Adrenal gland (tissue), 12 donors: ENCODE results near the gene OTX1. TPM values are rescaled to one million over a fixed set of nuclear protein-coding genes. Genes with fewer than 3 reads are reported as not detected.

Experiments
- DNase-seq, 7 donors: peaks; one replicate each; pipeline ENCODE4 v3.0.0-alpha.2; 2019 to 2020
- H3K27ac ChIP-seq, 5 donors: fragments of 200-600 bp; sonication (generic) in 4 of 5; 1 replicate in 3 of 5; 2 replicates in 2 of 5; pipeline versions ENCODE4 v1.5.1 to v1.8.0; 2016 to 2020; ENCODE audit warnings: mild to moderate bottlenecking in 1 of 5
- H3K27me3 ChIP-seq: fragments of 200-600 bp; 2 replicates; pipeline ENCODE4 v1.8.0; 2021
- H3K36me3 ChIP-seq, 2 donors: fragments of 200-600 bp; replicated peaks in 1 of 2; 1 replicate in 1 of 2; 2 replicates in 1 of 2; pipeline versions ENCODE4 v1.5.1 to v1.8.0; 2018 to 2022
- H3K4me1 ChIP-seq, 2 donors: fragments of 200-600 bp; replicated peaks in 1 of 2; 1 replicate in 1 of 2; 2 replicates in 1 of 2; pipeline versions ENCODE4 v1.5.1 to v1.8.0; 2018 to 2021
- H3K4me3 ChIP-seq, 4 donors: fragments of 200-600 bp; sonication (generic) in 3 of 4; one replicate each; pipeline ENCODE4 v1.5.1; 2016 to 2018
- H3K9me3 ChIP-seq, 3 donors: fragments of 200-600 bp; sonication (generic) in 1 of 3; replicated peaks in 1 of 3; 1 replicate in 2 of 3; 2 replicates in 1 of 3; pipeline versions ENCODE4 v1.5.1 to v1.8.0; 2016 to 2021
- POLR2A ChIP-seq, 2 donors: fragments of 450-650 bp; IDR thresholded peaks; one replicate each; pipeline ENCODE4 v1.6.1; 2017; ENCODE audit warnings: antibody characterized with exemption in 2 of 2, mild to moderate bottlenecking in 2 of 2, moderate library complexity in 1 of 2
- WGBS, 4 donors: extraction: QIAGEN DNeasy Blood & Tissue Kit in 2 of 4; methylation state at CpG; one replicate each; pipeline versions ENCODE4 v1.1.5 to v1.1.7; 2013 to 2017; 5-methylcytosine and 5-hydroxymethylcytosine counted together
- intact Hi-C, 2 donors: fragments of 100-400 bp; cut with DNase I; formaldehyde crosslinking; loops; one replicate each; pipeline versions ENCODE4 v1.14.1 to v1.15.0; 2022 to 2023
- polyA plus RNA-seq, 3 donors: library from polyadenylated mRNA; stranded (reverse); fragments of 200-250 nt in 2 of 3; fragments of 350-450 nt in 1 of 3; fragmentation: Illumina TruSeq in 1 of 3; extraction: RNeasy Lipid Tissue Mini Kit (QIAGEN cat#74804) in 1 of 3; gene quantifications; one replicate each; pipeline ENCODE4 v1.2.3, GENCODE V29; 2013 to 2014
- total RNA-seq, 9 donors: library from RNA; depleted of rRNA in 4 of 9; stranded (reverse); fragments of >200 nt in 4 of 9; fragments of 120-200 nt in 1 of 9; fragmentation: NEBNext Ultra II Directional in 1 of 9; extraction: Animal tissue kit (Norgen Biotek cat#: 25700) in 1 of 9; gene quantifications; one replicate each; pipeline versions ENCODE4 v1.1.0 to v1.2.4, GENCODE V29; 2013 to 2023
- TF ChIP-seq, protein P1 (sequence below), 6 experiments: fragments of 450-650 bp in 4 of 6; fragments of 200-600 bp in 2 of 6; sonication (generic) in 1 of 6; IDR thresholded peaks; 1 replicate in 5 of 6; 2 replicates in 1 of 6; pipeline versions ENCODE4 v1.5.1 to v1.8.0; 2016 to 2021; ENCODE audit warnings: antibody characterized with exemption in 6 of 6, mild to moderate bottlenecking in 2 of 6, moderate library complexity in 1 of 6
- donor health status: healthy with polysubstance abuse.
- donor health status: Bipolar disorder and iron deficiency.
- donor health status: DM: yes; HTN: yes; CAD: no.
- donor health status: DM: no; HTN: no; CAD: no.
- donor health status: DM: no; HTN: no; CAD: no.
- donor health status: DM: yes; HTN: yes; CAD: no.

The OTX1 gene
- total and polyA plus RNA-seq, 12 donors: 0.24 TPM; not detected in 11

DNA sequence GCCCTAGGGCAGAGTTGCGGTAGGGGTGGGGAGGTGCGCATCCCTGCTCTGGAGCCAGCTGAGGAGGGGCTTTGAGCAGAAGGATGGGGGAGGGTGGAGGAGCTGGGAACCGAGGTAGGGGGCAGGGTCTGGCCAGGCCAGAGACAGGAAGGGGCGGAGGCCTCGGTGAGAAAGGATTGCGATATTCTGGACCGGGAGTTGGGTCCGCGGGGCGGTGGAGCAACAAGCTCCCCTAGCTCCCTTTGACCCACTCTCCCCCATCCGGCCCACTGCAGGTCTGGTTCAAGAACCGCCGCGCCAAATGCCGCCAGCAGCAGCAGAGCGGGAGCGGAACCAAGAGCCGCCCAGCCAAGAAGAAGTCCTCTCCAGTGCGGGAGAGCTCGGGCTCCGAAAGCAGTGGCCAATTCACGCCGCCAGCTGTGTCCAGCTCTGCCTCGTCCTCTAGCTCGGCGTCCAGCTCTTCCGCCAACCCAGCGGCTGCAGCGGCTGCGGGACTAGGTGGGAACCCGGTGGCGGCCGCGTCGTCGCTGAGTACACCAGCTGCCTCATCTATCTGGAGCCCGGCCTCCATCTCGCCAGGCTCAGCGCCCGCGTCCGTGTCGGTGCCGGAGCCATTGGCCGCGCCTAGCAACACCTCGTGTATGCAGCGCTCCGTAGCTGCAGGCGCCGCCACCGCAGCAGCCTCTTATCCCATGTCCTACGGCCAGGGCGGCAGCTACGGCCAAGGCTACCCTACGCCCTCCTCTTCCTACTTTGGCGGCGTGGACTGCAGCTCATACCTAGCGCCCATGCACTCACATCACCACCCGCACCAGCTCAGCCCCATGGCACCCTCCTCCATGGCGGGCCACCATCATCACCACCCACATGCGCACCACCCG, 4.8 kb downstream of the OTX1 start:
- intact Hi-C loops: no loop called here
- no peak for DNase-seq
- Histone ChIP-seq H3K27me3 (peaks cover 85% of the 10 kb centered on the region), H3K36me3 (no peaks in the 10 kb centered on the region), H3K9me3 (no peaks in the 10 kb centered on the region), H3K4me3 (no peak overlapping the region), H3K27ac (no peak overlapping the region), H3K4me1 (peaks cover 12 to 49% of the 10 kb centered on the region in 2 donors)
- 8 to 12% (median 10%) methylated on average over 14 to 63 of the region's 63 CpGs for WGBS, 4 donors
- TF ChIP-seq, protein P1, sequence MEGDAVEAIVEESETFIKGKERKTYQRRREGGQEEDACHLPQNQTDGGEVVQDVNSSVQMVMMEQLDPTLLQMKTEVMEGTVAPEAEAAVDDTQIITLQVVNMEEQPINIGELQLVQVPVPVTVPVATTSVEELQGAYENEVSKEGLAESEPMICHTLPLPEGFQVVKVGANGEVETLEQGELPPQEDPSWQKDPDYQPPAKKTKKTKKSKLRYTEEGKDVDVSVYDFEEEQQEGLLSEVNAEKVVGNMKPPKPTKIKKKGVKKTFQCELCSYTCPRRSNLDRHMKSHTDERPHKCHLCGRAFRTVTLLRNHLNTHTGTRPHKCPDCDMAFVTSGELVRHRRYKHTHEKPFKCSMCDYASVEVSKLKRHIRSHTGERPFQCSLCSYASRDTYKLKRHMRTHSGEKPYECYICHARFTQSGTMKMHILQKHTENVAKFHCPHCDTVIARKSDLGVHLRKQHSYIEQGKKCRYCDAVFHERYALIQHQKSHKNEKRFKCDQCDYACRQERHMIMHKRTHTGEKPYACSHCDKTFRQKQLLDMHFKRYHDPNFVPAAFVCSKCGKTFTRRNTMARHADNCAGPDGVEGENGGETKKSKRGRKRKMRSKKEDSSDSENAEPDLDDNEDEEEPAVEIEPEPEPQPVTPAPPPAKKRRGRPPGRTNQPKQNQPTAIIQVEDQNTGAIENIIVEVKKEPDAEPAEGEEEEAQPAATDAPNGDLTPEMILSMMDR (IDR thresholded peaks at IDR 0.05): no peak
- TF ChIP-seq POLR2A (IDR thresholded peaks at IDR 0.05): no peak

DNA sequence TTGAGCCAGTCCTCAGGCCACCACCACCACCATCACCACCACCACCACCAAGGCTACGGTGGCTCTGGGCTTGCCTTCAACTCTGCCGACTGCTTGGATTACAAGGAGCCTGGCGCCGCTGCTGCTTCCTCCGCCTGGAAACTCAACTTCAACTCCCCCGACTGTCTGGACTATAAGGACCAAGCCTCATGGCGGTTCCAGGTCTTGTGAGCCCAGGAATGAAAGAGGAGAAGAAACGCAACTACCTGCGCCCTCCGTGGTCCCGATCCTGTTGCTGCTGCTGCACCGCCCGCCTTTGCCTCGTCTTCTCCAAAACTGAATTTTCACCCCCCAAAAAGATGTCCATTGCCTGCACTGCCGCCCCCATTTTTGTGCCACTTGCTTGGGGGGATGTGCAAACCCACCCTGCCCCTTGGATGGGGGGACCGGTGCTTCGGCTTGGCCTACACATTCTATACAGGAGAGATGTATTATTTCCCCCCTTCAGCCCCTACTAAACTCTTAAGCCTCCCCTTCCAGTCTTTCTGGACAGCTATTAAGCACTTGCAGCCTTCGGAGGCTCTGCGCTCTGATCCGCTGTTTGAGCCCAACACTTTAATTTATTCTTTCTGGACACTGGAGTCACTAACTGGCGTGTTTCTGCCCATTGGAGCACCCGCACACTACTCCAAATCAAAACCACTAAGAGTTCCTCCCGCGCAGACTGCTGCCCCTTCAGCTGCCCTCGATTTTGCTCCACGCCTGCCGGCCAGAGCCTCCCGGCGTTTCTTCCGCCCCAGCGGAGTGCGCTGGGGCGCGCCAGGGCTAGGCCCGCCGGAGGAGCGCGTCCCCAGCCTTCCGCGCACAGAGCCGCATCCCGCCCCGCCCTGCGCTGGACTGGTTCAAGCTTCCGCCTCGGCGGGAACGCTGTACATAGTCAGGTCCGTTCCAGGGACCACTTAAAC, 5.7 kb downstream of the OTX1 start:
- DNase-seq: no peak
- Histone ChIP-seq H3K27me3 (peaks cover 94% of the 10 kb centered on the region), H3K4me1 (peaks cover 6 to 40% of the 10 kb centered on the region in 2 donors), H3K27ac (no peak overlapping the region), H3K4me3 (no peak overlapping the region), H3K36me3 (no peaks in the 10 kb centered on the region), H3K9me3 (no peaks in the 10 kb centered on the region)
- WGBS, 4 donors: 16 to 22% (median 17%) methylated on average over 30 to 49 of the region's 49 CpGs
- TF ChIP-seq POLR2A (IDR thresholded peaks at IDR 0.05): no peak
- TF ChIP-seq, protein P1 (IDR thresholded peaks at IDR 0.05): no peak
- intact Hi-C loops: no loop called here

DNA sequence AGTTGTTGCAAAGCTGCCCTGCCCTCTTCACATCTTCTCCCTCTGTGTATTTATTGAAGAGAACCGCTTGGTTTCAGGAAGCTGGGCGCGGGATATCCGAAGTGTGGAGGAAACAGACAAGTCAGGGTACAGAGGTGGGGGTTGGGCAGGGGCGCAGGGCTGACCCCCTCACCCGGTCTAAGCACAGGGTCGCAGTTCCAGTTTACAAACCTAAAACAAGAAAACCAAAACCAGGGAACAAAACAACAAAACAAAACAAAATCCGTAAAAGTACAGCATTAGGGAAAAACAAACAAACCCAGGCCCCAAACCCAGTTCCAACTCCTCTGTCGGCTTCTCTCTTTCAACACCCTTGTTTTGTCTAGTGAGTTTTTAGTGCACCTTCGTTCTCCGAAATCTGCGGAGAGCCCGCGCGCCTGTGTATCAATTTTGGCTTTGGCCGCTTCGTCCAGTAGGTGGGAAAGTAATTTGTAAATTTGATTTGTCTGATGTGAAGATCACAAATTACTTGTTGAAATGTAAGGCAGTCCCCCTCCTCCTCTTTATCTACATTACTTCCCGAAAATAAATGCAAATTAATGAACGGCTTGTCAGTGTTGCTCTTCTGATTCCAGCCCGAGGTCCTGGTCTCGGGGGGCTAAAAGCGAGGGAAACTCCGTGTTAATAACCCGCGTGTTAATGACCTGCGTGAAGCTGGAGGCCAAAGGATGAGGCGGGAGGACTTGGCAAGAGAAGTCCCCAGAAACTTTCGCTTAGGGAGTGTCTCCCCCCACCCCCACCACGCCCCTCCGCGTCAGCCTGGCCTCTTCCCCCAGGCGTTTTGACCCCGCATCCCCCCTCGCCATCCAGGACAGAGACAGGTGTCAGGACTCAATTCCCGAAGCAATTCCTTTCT, 6.9 kb downstream of the OTX1 start:
- WGBS, 4 donors: 17 to 21% (median 20%) methylated on average over 32 to 35 of the region's 35 CpGs
- DNase-seq: no peak
- peak overlapping the region in 1 of 4 donors; percentile 19 for H3K4me3 ChIP-seq
- TF ChIP-seq, protein P1 (IDR thresholded peaks at IDR 0.05): no peak
- TF ChIP-seq POLR2A (IDR thresholded peaks at IDR 0.05): no peak
- peaks cover 0 to 4% (median 0%) of the 10 kb centered on the region in 3 donors for H3K9me3 ChIP-seq
- no peaks in the 10 kb centered on the region for H3K36me3 ChIP-seq
- peaks cover 6 to 39% of the 10 kb centered on the region in 2 donors for H3K4me1 ChIP-seq
- H3K27me3 ChIP-seq: peaks cover 95% of the 10 kb centered on the region
- H3K27ac ChIP-seq: no peak overlapping the region
- intact Hi-C loops: no loop called here
